GM12864 (cell line): ENCODE measurements around the gene TEKT2.

ENCODE experiments used
- DNase-seq: peaks from one replicate; pipeline ENCODE4 v3.0.0-alpha.2; 2011; ENCODE audit warnings: low read depth
- H3K4me3 ChIP-seq: 2 replicates; pipeline ENCODE4 v1.5.1; 2011; ENCODE audit warnings: mild to moderate bottlenecking, low read depth, low read length, control low read depth
- TF ChIP-seq, protein P1 (sequence below): IDR thresholded peaks from 2 replicates; pipeline ENCODE4 v1.5.1; 2011; ENCODE audit warnings: low read depth, mild to moderate bottlenecking, moderate library complexity, low read length, control low read depth, inconsistent platforms; ENCODE audit errors: missing control alignments

Gene TEKT2

DNA sequence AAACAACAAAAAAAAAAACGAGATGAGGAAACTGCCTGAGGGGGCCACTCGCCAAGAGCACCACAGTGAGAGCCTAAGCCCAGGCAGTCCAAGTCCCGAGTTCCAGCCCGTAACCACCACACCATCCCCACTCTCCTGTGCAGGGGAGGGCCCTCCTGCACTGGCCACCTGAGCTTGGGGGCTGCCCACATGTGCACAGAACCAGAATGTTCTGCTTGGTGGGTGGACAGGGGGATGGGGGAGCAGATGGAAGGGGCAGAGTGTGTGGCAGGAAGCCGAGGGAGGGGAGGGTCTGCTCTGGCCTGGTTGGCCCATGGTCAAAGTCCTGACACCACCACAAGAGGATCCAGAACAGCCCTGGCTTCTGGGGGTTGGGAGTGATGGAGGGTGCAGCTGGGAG is 22.4 kb downstream of the TEKT2 start:
- no peak overlapping the region for H3K4me3 ChIP-seq
- no peak for DNase-seq
- TF ChIP-seq, protein P1, sequence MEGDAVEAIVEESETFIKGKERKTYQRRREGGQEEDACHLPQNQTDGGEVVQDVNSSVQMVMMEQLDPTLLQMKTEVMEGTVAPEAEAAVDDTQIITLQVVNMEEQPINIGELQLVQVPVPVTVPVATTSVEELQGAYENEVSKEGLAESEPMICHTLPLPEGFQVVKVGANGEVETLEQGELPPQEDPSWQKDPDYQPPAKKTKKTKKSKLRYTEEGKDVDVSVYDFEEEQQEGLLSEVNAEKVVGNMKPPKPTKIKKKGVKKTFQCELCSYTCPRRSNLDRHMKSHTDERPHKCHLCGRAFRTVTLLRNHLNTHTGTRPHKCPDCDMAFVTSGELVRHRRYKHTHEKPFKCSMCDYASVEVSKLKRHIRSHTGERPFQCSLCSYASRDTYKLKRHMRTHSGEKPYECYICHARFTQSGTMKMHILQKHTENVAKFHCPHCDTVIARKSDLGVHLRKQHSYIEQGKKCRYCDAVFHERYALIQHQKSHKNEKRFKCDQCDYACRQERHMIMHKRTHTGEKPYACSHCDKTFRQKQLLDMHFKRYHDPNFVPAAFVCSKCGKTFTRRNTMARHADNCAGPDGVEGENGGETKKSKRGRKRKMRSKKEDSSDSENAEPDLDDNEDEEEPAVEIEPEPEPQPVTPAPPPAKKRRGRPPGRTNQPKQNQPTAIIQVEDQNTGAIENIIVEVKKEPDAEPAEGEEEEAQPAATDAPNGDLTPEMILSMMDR = no peak

DNA sequence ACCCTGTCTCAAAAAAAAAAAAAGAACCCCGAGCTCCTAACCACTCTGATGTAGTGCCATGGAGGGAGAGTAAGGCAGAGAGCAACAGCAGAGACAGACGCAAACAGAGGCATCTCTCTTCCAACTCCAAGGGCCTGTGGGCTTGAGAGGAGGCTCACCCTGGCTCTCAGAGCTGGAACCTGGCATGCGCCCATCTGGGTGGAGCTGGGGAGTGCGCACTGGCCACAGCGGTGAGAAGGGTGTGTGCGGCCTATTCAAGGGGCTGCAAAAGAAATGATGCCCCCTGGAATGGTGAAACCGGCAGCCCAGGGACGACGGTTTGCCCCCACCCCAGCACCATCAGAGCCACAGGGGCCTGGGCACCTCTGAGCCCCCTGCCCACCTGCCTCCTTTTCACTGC is 23.5 kb downstream of the TEKT2 start:
- no peak for DNase-seq
- TF ChIP-seq, protein P1 = no peak
- no peak overlapping the region for H3K4me3 ChIP-seq

DNA sequence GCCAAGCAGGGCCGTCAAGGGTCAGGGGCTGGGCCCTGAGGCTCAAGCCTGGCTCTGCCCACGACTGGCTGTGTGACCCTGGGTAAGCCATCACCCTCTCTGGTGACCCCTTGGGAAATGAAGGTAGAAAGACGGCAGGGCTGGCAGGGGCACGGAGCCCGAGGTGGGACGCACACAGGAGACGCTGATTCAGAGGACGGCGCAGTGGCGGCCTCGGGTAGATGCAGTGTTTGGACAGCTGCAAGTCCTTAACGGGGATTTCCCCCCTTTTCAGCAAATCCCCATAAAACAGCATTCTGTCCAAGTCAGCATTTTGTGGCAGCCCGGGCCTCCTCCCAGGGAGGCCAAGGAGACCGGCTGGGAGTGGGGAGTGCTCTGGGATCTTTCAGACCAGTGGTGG is 24.4 kb downstream of the TEKT2 start:
- DNase-seq = no peak
- TF ChIP-seq, protein P1 = no peak
- no peak overlapping the region for H3K4me3 ChIP-seq

DNA sequence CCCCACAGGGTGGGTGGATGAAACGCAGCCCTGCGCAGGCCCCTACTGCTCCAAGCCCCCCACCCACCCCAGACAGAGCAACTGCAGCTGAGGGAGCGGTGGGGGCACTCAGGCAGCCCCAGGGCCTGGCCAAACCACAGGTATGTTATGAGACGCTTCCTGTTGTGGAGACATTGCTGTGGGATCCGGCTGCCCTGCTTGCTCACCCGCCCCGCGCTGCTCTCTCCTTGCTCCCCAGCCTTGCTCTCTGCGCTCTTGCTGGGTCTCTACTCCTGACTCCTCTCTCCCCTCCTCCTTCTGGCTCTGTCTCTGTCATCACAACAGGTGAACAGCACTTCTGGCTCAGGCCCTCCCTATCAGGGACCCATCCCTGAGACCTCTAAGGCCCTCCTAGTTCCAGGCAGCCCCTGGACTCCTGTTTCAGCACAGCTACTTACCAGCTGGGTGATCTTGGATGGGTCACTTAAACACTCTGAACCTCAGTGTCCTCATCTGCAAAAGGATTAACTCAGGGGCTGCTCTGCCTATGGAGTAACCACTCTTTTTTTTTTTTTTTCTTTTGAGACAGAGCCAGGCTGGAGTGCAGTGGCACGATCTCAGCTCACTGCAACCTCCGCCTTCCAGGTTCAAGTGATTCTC is 25.3 kb downstream of the TEKT2 start:
- TF ChIP-seq, protein P1 = no peak
- H3K4me3 ChIP-seq = no peak overlapping the region
- DNase-seq = no peak

DNA sequence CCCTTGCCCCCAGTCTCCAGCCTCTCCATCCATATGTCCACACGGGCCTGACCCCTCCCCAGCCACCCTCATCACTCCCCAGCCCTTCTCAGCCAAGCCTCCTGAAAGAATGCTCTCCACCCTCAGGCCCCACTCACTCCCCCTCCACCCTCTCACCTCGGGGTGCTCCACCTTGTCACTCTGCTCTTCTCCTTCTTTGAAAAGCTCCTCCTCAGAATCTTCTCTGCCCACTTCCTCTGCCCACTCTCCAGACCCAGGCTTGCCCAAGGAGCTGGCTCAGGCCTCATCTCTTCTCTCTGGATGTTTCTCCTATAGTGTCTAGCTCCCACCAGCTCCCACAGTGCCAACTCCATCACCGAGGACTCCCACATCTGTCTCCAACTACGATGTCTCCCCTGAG is 27.3 kb downstream of the TEKT2 start:
- TF ChIP-seq, protein P1 = no peak
- DNase-seq = no peak
- H3K4me3 ChIP-seq = no peak overlapping the region

DNA sequence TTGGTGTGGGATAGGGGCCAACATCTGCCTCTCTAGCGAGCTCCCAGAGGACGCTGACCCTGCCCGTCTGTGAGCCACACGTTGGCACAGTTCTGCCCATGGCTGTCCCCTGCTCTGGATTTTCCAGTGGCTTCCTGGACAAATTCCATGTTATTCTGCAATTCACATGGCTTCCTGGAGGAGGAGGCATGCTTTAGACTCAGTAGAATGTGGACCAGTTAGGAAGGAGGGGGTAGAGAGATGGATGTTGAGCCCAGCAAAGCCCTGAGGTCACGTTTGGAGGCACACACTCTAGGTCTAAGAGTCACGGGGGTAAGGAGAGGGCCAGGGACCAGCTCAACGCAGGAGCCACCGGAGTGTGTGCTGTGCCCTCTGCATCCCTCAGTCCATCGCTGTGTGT is 28.9 kb downstream of the TEKT2 start:
- no peak overlapping the region for H3K4me3 ChIP-seq
- no peak for DNase-seq
- TF ChIP-seq, protein P1 = no peak

DNA sequence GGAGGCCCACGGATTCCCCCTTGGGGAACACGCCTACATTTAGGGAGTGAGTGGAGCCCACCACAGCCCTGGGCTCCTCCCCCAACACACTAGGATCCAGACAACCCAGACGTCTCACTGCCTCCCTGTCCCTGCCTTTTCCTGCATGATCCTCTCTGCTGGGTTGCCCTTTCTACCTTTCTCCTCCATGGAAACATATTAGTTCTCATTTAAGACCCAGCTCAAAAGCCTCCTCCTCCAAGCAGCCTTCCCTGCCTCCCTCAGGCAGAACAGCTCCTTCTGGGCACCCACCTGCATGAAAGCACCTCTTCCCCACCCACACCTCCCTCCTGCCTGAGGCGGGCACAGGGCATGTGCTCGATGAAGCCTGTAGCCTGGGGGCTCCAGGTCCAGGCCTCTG is 30.5 kb downstream of the TEKT2 start:
- H3K4me3 ChIP-seq = no peak overlapping the region
- TF ChIP-seq, protein P1 = no peak
- no peak for DNase-seq
